GM12872 (cell line): ENCODE measurements around the gene ITFG1.

Source experiments
- CTCF ChIP-seq: IDR thresholded peaks from 3 replicates; pipeline ENCODE4 v1.5.1; 2011; ENCODE audit warnings: low read depth, mild to moderate bottlenecking, low read length, moderate library complexity; ENCODE audit not compliant: insufficient read depth

Gene ITFG1

GRCh38 chr16:47387026-47387734 lies 73.7 kb downstream of the ITFG1 start:
- no peak for TF ChIP-seq CTCF

GRCh38 chr16:47386201-47386718 lies 74.6 kb downstream of the ITFG1 start:
- TF ChIP-seq CTCF, result no peak

GRCh38 chr16:47382362-47382761 lies 78.5 kb downstream of the ITFG1 start:
- no peak for TF ChIP-seq CTCF

GRCh38 chr16:47377154-47377553 lies 83.7 kb downstream of the ITFG1 start:
- TF ChIP-seq CTCF, result no peak

GRCh38 chr16:47375423-47375822 lies 85.4 kb downstream of the ITFG1 start:
- TF ChIP-seq CTCF, result no peak

- TF ChIP-seq CTCF, result no peak
Observed at GRCh38 chr16:47374629-47375028, 86.2 kb downstream of the ITFG1 start.

GRCh38 chr16:47371271-47372014 lies 89.4 kb downstream of the ITFG1 start:
- no peak for TF ChIP-seq CTCF
